HepG2 (cell line): ENCODE data around the gene OVCA2. TPM values are rescaled to one million over a fixed set of nuclear protein-coding genes. Genes with fewer than 3 reads are reported as not detected.

Source experiments
- ASH2L ChIP-seq: fragments of 300-600, 200-600 bp; sonication (generic); IDR thresholded peaks from 2 replicates; pipeline ENCODE4 v1.7.0; 2017; ENCODE audit warnings: low read depth, mild to moderate bottlenecking, moderate library complexity, mixed read lengths, low read length; ENCODE audit not compliant: insufficient read length
- BCL3 ChIP-seq: sonication (generic); formaldehyde crosslinking; IDR thresholded peaks from 2 replicates; pipeline ENCODE4 v1.5.1; 2020; ENCODE audit warnings: mild to moderate bottlenecking, missing genetic modification reagents, moderate library complexity
- BCLAF1 ChIP-seq: fragments of 450-650 bp; IDR thresholded peaks from 2 replicates; pipeline ENCODE4 v1.6.1; 2017; ENCODE audit warnings: mild to moderate bottlenecking
- BHLHE40 ChIP-seq: IDR thresholded peaks from 2 replicates; pipeline ENCODE4 v1.6.1; 2011; ENCODE audit warnings: low read length, improper control_type of control experiment
- ETV6 ChIP-seq: sonication (generic); formaldehyde crosslinking; conservative IDR thresholded peaks from 2 replicates; pipeline ENCODE4 v1.4.0; 2020; ENCODE audit warnings: missing genetic modification reagents
- GATAD1 ChIP-seq: IDR thresholded peaks from 2 replicates; pipeline ENCODE4 v1.6.1; 2016; ENCODE audit warnings: missing genetic modification reagents, missing compliant biosample characterization
- GLI4 ChIP-seq: sonication (generic); formaldehyde crosslinking; IDR thresholded peaks from 2 replicates; pipeline ENCODE4 v1.5.1; 2020; ENCODE audit warnings: missing genetic modification reagents, mild to moderate bottlenecking, moderate library complexity, borderline replicate concordance
- NFYC ChIP-seq: IDR thresholded peaks from 2 replicates; pipeline ENCODE4 v1.6.1; 2016; ENCODE audit warnings: missing genetic modification reagents, missing compliant biosample characterization
- PATZ1 ChIP-seq: sonication (generic); formaldehyde crosslinking; IDR thresholded peaks from 2 replicates; pipeline ENCODE4 v1.4.0; 2020; ENCODE audit warnings: missing genetic modification reagents
- SALL1 ChIP-seq: sonication (generic); formaldehyde crosslinking; IDR thresholded peaks from 2 replicates; pipeline ENCODE4 v1.8.0; 2022; ENCODE audit warnings: mild to moderate bottlenecking, missing genetic modification reagents
- SAP130 ChIP-seq: IDR thresholded peaks from 2 replicates; pipeline ENCODE4 v1.6.1; 2016; ENCODE audit warnings: low read depth
- SMC3 ChIP-seq: IDR thresholded peaks from 2 replicates; pipeline ENCODE4 v1.6.1; 2011; ENCODE audit warnings: low read length, improper control_type of control experiment
- TFAP4 ChIP-seq: sonication (generic); IDR thresholded peaks from 2 replicates; pipeline ENCODE4 v1.6.1; 2016; ENCODE audit warnings: low read depth, borderline replicate concordance
- ZMYM4 ChIP-seq: sonication (generic); formaldehyde crosslinking; IDR thresholded peaks from 2 replicates; pipeline ENCODE4 v1.8.1; 2023; ENCODE audit warnings: mild to moderate bottlenecking, missing genetic modification reagents
- ZNF468 ChIP-seq: sonication (generic); formaldehyde crosslinking; IDR thresholded peaks from 2 replicates; pipeline ENCODE4 v1.8.0; 2022; ENCODE audit warnings: mild to moderate bottlenecking, moderate library complexity, missing genetic modification reagents
- ZNF564 ChIP-seq: sonication (generic); formaldehyde crosslinking; IDR thresholded peaks from 2 replicates; pipeline ENCODE4 v1.8.1; 2023; ENCODE audit warnings: mild to moderate bottlenecking, missing genetic modification reagents
- ZSCAN21 ChIP-seq: sonication (generic); formaldehyde crosslinking; IDR thresholded peaks from 2 replicates; pipeline ENCODE4 v1.8.0; 2022; ENCODE audit warnings: mild to moderate bottlenecking, missing genetic modification reagents, moderate library complexity, borderline replicate concordance
- polyA plus RNA-seq, 8 experiments: library from polyadenylated mRNA; depleted of rRNA in 3 of 8; stranded (reverse) in 7 of 8; unstranded in 1 of 8; fragments of >200 nt; fragmentation: Illumina TruSeq in 4 of 8; extraction: Trizol in 4 of 8; gene quantifications; 2 replicates each; pipeline versions ENCODE4 v1.2.1 to v1.2.3, GENCODE V29; 2011 to 2016; ENCODE audit warnings: low read depth in 4 of 8, missing spikeins in 1 of 8, mixed read lengths in 1 of 8; ENCODE audit not compliant: insufficient read depth in 1 of 8
- total RNA-seq, 5 experiments: library from RNA; depleted of rRNA; stranded (reverse); fragments of >200 nt; fragmentation: Illumina TruSeq; extraction: Trizol; gene quantifications; 2 replicates each; pipeline ENCODE4 v1.2.3, GENCODE V29; 2016; ENCODE audit warnings: low read depth in 1 of 5
- TF ChIP-seq, protein P1 (sequence below): IDR thresholded peaks from 2 replicates; pipeline ENCODE4 v1.6.1; 2018; ENCODE audit warnings: missing genetic modification reagents, mild to moderate bottlenecking, missing compliant biosample characterization
- TF ChIP-seq, protein P2 (sequence below): sonication (generic); formaldehyde crosslinking; IDR thresholded peaks from 2 replicates; pipeline ENCODE4 v1.5.0; 2020; ENCODE audit warnings: missing genetic modification reagents

Gene OVCA2
- total and polyA plus RNA-seq, 2 of the 13 experiments (the other 11 are each of a cell fraction or from before 2014, with no cell fraction given) = 23.7 to 28.2 TPM

DNA sequence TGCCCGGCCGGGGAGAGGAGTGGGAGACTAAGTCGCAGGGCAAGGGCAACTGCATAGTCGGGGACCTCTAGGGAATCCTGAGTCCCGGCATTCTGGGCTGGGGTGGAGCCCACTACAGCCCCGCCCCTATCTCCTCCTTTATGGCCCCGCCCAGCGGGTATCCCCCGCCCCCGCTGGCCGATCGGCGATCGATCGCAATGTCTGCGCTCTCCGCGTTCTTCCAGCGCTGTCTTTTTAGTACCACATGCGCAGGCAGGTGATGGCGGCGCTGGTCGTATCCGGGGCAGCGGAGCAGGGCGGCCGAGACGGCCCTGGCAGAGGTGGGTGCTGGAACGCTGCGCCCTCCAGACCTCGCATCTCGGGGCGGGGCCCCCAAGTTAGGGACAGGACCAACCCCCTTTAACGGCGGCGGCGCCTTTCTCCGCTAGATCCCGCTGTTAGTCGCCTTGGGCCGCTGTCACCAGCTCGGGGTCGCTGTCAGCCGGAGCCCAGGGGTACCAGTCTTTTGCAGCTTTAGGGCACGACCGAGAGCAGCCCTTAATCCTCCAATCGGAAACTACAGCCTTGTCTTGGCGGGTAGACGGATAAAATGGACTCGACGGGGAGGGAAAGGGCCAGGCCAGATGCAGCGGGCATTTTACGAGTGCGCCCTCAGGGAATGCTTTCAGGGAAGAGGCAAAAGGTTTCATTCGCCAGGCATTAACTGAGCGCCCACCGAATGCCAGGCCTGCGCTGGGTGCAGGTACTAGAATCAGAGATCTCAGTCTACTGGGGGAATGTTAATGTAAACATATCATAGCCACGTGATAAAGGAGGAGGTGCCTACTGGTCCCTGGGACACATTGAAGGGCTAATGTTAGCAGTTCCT lies 11.7 kb upstream of the OVCA2 start, which contains the start of gene DPH1 (continued):
- TF ChIP-seq, protein P1, sequence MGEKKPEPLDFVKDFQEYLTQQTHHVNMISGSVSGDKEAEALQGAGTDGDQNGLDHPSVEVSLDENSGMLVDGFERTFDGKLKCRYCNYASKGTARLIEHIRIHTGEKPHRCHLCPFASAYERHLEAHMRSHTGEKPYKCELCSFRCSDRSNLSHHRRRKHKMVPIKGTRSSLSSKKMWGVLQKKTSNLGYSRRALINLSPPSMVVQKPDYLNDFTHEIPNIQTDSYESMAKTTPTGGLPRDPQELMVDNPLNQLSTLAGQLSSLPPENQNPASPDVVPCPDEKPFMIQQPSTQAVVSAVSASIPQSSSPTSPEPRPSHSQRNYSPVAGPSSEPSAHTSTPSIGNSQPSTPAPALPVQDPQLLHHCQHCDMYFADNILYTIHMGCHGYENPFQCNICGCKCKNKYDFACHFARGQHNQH = peak; percentile 76; the same call in 1 of the 2 replicates
- no peak for TF ChIP-seq BCLAF1
- TF ChIP-seq PATZ1 = peak; percentile 86
- 0 out of 2 replicates have a peak, but pooled peaks have one; percentile 55 for TF ChIP-seq BCL3
- peak; percentile 98 for TF ChIP-seq SAP130 (CRISPR knock-in tag)
- peak; percentile 70; the same call in 1 of the 2 replicates for TF ChIP-seq ZNF564 (CRISPR knock-in tag)
- peak; percentile 94 for TF ChIP-seq GATAD1 (CRISPR knock-in tag)
- peak; percentile 60; the same call in 1 of the 2 replicates for TF ChIP-seq GLI4 (CRISPR knock-in tag)
- no peak; the same call in 1 of the 2 replicates for TF ChIP-seq ZSCAN21 (CRISPR knock-in tag)
- TF ChIP-seq NFYC (CRISPR knock-in tag) = 0 out of 2 replicates have a peak, but pooled peaks have one; percentile 11
- TF ChIP-seq SMC3 = no peak; the same call in 1 of the 2 replicates
- TF ChIP-seq, protein P2, sequence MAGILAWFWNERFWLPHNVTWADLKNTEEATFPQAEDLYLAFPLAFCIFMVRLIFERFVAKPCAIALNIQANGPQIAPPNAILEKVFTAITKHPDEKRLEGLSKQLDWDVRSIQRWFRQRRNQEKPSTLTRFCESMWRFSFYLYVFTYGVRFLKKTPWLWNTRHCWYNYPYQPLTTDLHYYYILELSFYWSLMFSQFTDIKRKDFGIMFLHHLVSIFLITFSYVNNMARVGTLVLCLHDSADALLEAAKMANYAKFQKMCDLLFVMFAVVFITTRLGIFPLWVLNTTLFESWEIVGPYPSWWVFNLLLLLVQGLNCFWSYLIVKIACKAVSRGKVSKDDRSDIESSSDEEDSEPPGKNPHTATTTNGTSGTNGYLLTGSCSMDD (CRISPR knock-in tag) = 0 out of 2 replicates have a peak, but pooled peaks have one; percentile 42
- no peak for TF ChIP-seq BHLHE40
- peak; percentile 84 for TF ChIP-seq ASH2L
- peak; percentile 56; the same call in 1 of the 2 replicates for TF ChIP-seq ETV6 (CRISPR knock-in tag)
- peak; percentile 92; the same call in 1 of the 2 replicates for TF ChIP-seq ZNF468
- TF ChIP-seq ZMYM4 (CRISPR knock-in tag) = 0 out of 2 replicates have a peak, but pooled peaks have one; percentile 13
- TF ChIP-seq SALL1 = peak; percentile 55; the same call in 1 of the 2 replicates
- TF ChIP-seq TFAP4 = peak; percentile 77; the same call in 1 of the 2 replicates
